Pancreas (tissue), 10 donors: ENCODE results near the gene PDCL2. TPM values are rescaled to one million over a fixed set of nuclear protein-coding genes. Genes with fewer than 3 reads are reported as not detected.

Source experiments
- ATAC-seq, 4 donors: fragments of 200-7000 bp; cut with Tn5 transposase; one replicate each; pipeline versions ENCODE4 v1.8.0 to v1.9.1; 2020; ENCODE audit warnings: mild to moderate bottlenecking in 4 of 4, moderate library complexity in 4 of 4
- DNase-seq, 6 donors: peaks; one replicate each; pipeline ENCODE4 v3.0.0-alpha.2; 2020
- FAIRE-seq: peaks from 2 replicates; lab custom pipeline; 2012; peaks lifted over from hg19 to GRCh38; lab: Jason Lieb, UNC
- H3K27ac ChIP-seq, 4 donors: fragments of 200-600 bp; sonication (generic); 1 replicate in 3 of 4; 2 replicates in 1 of 4; pipeline versions ENCODE4 v1.5.0 to v1.8.0; 2020
- H3K27me3 ChIP-seq, 4 donors: fragments of 200-600 bp; one replicate each; pipeline ENCODE4 v1.8.0; 2021
- H3K36me3 ChIP-seq, 3 donors: fragments of 200-600 bp; sonication (generic) in 1 of 3; one replicate each; pipeline versions ENCODE4 v1.5.0 to v1.8.0; 2020 to 2021
- H3K4me1 ChIP-seq, 3 donors: fragments of 200-600 bp; one replicate each; pipeline ENCODE4 v1.8.0; 2021
- H3K4me3 ChIP-seq, 4 donors: fragments of 200-600 bp; sonication (generic) in 2 of 4; one replicate each; pipeline versions ENCODE4 v1.5.0 to v1.8.0; 2020 to 2021
- H3K9me3 ChIP-seq, 4 donors: fragments of 200-600 bp; one replicate each; pipeline ENCODE4 v1.8.0; 2021
- WGBS, 2 donors: extraction: QIAGEN DNeasy Blood & Tissue Kit; methylation state at CpG; one replicate each; pipeline ENCODE4 v1.1.7; 2013; 5-methylcytosine and 5-hydroxymethylcytosine counted together
- intact Hi-C, 3 donors: fragments of 100-400 bp; cut with DNase I; formaldehyde crosslinking; loops; one replicate each; pipeline versions ENCODE4 v1.11.1 to v1.14.2; 2022
- polyA plus RNA-seq, 2 donors: library from polyadenylated mRNA; stranded (reverse); fragments of 200-250 nt; gene quantifications; one replicate each; pipeline ENCODE4 v1.2.3, GENCODE V29; 2013
- total RNA-seq, 6 donors: library from RNA; stranded (reverse); fragmentation: NEBNext Ultra II Directional in 4 of 6; extraction: Animal tissue kit (Norgen Biotek cat#: 25700) in 4 of 6; gene quantifications; one replicate each; pipeline versions ENCODE4 v1.2.1 to v1.2.4, GENCODE V29; 2021 to 2023
- TF ChIP-seq, protein P1 (sequence below), 4 donors: fragments of 200-600 bp; sonication (generic) in 3 of 4; IDR thresholded peaks; one replicate each; pipeline versions ENCODE4 v1.5.0 to v1.8.0; 2021; ENCODE audit warnings: antibody characterized with exemption in 4 of 4
- donor health status: healthy with polysubstance abuse.
- donor health status: DM: no; HTN: no; CAD: no; lungs with moderate emphysema.
- donor health status: DM: no; HTN: no; CAD: no.
- donor health status: control.
- donor health status: control.
- donor health status: Bipolar disorder and iron deficiency.
- donor health status: DM: yes; HTN: yes; CAD: no.
- donor health status: DM: no; HTN: no; CAD: no.
- donor health status: DM: no; HTN: no; CAD: no.
- donor health status: DM: yes; HTN: yes; CAD: no.

PDCL2 gene
- total and polyA plus RNA-seq, 8 donors, result not detected

DNA sequence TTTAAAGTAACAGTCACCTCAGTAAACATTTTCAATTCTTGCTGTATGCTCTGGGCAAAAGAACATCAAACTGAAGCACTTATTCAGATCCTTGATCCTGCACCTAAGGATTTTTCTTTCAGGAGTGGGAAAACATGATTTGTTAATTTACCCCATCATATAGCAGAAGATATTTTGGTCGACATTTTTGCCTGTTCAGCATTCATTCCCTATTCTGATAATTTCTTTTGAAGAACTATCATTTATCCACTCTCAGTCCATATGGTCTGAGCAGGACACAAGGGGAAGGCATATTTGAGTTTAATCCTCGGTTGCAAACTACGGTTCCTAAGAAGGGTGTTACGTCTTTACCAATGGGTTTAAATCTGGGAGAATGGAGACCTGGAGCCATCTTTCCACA is 44.1 kb downstream of the PDCL2 start:
- TF ChIP-seq, protein P1, sequence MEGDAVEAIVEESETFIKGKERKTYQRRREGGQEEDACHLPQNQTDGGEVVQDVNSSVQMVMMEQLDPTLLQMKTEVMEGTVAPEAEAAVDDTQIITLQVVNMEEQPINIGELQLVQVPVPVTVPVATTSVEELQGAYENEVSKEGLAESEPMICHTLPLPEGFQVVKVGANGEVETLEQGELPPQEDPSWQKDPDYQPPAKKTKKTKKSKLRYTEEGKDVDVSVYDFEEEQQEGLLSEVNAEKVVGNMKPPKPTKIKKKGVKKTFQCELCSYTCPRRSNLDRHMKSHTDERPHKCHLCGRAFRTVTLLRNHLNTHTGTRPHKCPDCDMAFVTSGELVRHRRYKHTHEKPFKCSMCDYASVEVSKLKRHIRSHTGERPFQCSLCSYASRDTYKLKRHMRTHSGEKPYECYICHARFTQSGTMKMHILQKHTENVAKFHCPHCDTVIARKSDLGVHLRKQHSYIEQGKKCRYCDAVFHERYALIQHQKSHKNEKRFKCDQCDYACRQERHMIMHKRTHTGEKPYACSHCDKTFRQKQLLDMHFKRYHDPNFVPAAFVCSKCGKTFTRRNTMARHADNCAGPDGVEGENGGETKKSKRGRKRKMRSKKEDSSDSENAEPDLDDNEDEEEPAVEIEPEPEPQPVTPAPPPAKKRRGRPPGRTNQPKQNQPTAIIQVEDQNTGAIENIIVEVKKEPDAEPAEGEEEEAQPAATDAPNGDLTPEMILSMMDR (IDR thresholded peaks at IDR 0.05), result no peak
- ATAC-seq (no peak), FAIRE-seq (no peak), DNase-seq (no peak)
- Histone ChIP-seq H3K27me3 (no peaks in the 10 kb centered on the region), H3K27ac (peak overlapping the region in 1 of 4 donors; percentile 98), H3K36me3 (no peaks in the 10 kb centered on the region), H3K9me3 (no peaks in the 10 kb centered on the region), H3K4me1 (peaks cover 0 to 8% (median 0%) of the 10 kb centered on the region in 3 donors), H3K4me3 (peak overlapping the region in 2 of 4 donors; percentile 84 to 94)
- 81 to 83% methylated on average over 4 of the region's 4 CpGs for WGBS, 2 donors
- intact Hi-C loops, result no loop called here

DNA sequence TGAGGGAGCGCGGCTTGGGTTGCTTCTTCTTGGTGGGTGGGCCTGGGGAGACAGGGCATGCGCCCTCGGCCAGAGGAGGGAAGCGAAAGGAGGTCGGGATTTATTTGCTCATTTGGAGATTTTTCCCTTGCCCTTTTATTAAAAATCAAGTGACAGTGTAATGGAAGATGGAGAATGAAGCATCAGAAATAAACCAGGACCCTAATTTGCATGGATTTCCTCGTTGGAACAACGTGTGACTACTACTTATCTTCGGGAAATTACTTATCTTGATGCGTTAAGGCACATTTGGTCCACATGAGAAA is 44.6 kb downstream of the PDCL2 start:
- no peaks in the 10 kb centered on the region for H3K9me3 ChIP-seq
- intact Hi-C loops, result no loop called here
- WGBS, 2 donors, result 1% methylated on average over 10 of the region's 10 CpGs
- ATAC-seq (peak in 1 of 4 donors; percentile 15), FAIRE-seq (no peak), DNase-seq (peak in 1 of 6 donors; percentile 54)
- TF ChIP-seq, protein P1 (IDR thresholded peaks at IDR 0.05), result no peak
- H3K36me3 ChIP-seq, result no peaks in the 10 kb centered on the region
- H3K27me3 ChIP-seq, result no peaks in the 10 kb centered on the region
- peaks cover 0 to 8% (median 0%) of the 10 kb centered on the region in 3 donors for H3K4me1 ChIP-seq
- peak overlapping the region in 3 of 4 donors; percentile 95 to 98 (median 98) for H3K27ac ChIP-seq
- peak overlapping the region; percentile 71 to 94 (median 84) for H3K4me3 ChIP-seq

- TF ChIP-seq, protein P1 (IDR thresholded peaks at IDR 0.05), result peak; percentile 32 to 47 (median 40)
- H3K27ac ChIP-seq, result peak within 1 kb of the TSS; percentile 95 to 98 (median 97)
- no peak for FAIRE-seq
- peak; percentile 82 to 95 (median 88) for DNase-seq
- intact Hi-C loops, result no loop called here
- peak; percentile 83 to 91 (median 86) for ATAC-seq
- no peaks in the 10 kb centered on the region for H3K36me3 ChIP-seq
- peak within 1 kb of the TSS; percentile 71 to 94 (median 84) for H3K4me3 ChIP-seq
- no peaks in the 10 kb centered on the region for H3K27me3 ChIP-seq
- H3K9me3 ChIP-seq, result no peaks in the 10 kb centered on the region
- H3K4me1 ChIP-seq, result peaks cover 0 to 8% (median 0%) of the 10 kb centered on the region in 3 donors
- 0% methylated on average over 58 to 71 of the region's 71 CpGs for WGBS, 2 donors
Measured at GRCh38 chr4:55546756-55547465, 45.1 kb downstream of the PDCL2 start, which contains the start of gene CLOCK. Gene CLOCK (minus strand): TSS chr4:55546909. CDS start chr4:55482785, 64,124 bp downstream.

DNA sequence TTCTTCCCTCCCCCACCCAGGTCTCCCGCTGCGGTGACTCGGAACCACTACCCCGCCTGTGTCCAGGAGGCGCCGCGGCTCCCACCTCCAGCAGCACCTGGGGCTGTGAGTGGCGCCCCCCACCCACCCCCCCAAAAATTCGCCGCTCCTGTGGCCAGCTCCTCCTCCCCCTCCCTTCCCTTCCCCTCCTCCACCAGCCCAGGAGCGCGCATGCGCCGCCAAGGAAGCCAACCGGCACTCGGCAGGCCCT is 45.6 kb downstream of the PDCL2 start:
- Histone ChIP-seq H3K27ac (peak overlapping the region; percentile 95 to 98 (median 97)), H3K9me3 (no peaks in the 10 kb centered on the region), H3K4me3 (peak overlapping the region; percentile 71 to 94 (median 84)), H3K4me1 (peaks cover 0 to 8% (median 0%) of the 10 kb centered on the region in 3 donors), H3K36me3 (no peaks in the 10 kb centered on the region), H3K27me3 (no peaks in the 10 kb centered on the region)
- FAIRE-seq (no peak), ATAC-seq (peak; percentile 83 to 91 (median 84)), DNase-seq (peak in 1 of 6 donors; percentile 95)
- intact Hi-C loops, result no loop called here
- TF ChIP-seq, protein P1 (IDR thresholded peaks at IDR 0.05), result no peak
- 0% methylated on average over 15 of the region's 16 CpGs; no CpG with 5 or more reads in 1 of the 2 donors for WGBS, 2 donors
